ENCODE results near the gene PCGF1.

Gene PCGF1

GRCh38 chr2:74507145-74507925 lies at the start of gene PCGF1:
TSS of gene PCGF1 (minus strand) at chr2:74507695. CDS start at chr2:74507668, 27 bp downstream.
- TF ChIP-seq ARNTL (CRISPR knock-in tag; IDR thresholded peaks at IDR 0.05; ENCODE audit: borderline replicate concordance, low read depth): peak; percentile 92
- no peak for TF ChIP-seq ZNF565 (CRISPR knock-in tag; conservative IDR thresholded peaks at IDR 0.05; ENCODE audit: low read depth)
- ATAC-seq: peak; percentile 93

- ATAC-seq: no peak
- no peak for TF ChIP-seq CSRNP3 (CRISPR knock-in tag; IDR thresholded peaks at IDR 0.05)
- TF ChIP-seq ISL1 (CRISPR knock-in tag; IDR thresholded peaks at IDR 0.05): no peak
- no peak for TF ChIP-seq ZC3H10 (CRISPR knock-in tag; IDR thresholded peaks at IDR 0.05)
- TF ChIP-seq BACH2 (CRISPR knock-in tag; IDR thresholded peaks at IDR 0.05; ENCODE audit: borderline replicate concordance): no peak
- TF ChIP-seq ZFP3 (CRISPR knock-in tag; IDR thresholded peaks at IDR 0.05): no peak
- TF ChIP-seq TCF4 (CRISPR knock-in tag; IDR thresholded peaks at IDR 0.05; ENCODE audit: borderline replicate concordance): no peak
- TF ChIP-seq SNAI2 (CRISPR knock-in tag; IDR thresholded peaks at IDR 0.05): no peak
- TF ChIP-seq POU6F1 (CRISPR knock-in tag; IDR thresholded peaks at IDR 0.05; ENCODE audit: borderline replicate concordance, low read depth): no peak
- TF ChIP-seq ARNTL (CRISPR knock-in tag; IDR thresholded peaks at IDR 0.05; ENCODE audit: borderline replicate concordance, low read depth): no peak
- TF ChIP-seq ESRRG (CRISPR knock-in tag; IDR thresholded peaks at IDR 0.05): no peak
- TF ChIP-seq GLIS3 (CRISPR knock-in tag; IDR thresholded peaks at IDR 0.05): no peak
Measured at GRCh38 chr2:74556831-74557370, 49.4 kb upstream of the PCGF1 start.

GRCh38 chr2:74556159-74556558 lies 48.7 kb upstream of the PCGF1 start:
- ATAC-seq: no peak
- TF ChIP-seq ZNF8 (CRISPR knock-in tag; IDR thresholded peaks at IDR 0.05) (no peak), TOX (CRISPR knock-in tag; IDR thresholded peaks at IDR 0.05; ENCODE audit: borderline replicate concordance) (no peak), RARB (CRISPR knock-in tag; IDR thresholded peaks at IDR 0.05) (no peak), CSDC2 (CRISPR knock-in tag; IDR thresholded peaks at IDR 0.05) (no peak), TSHZ2 (CRISPR knock-in tag; IDR thresholded peaks at IDR 0.05) (no peak), CSRNP3 (CRISPR knock-in tag; IDR thresholded peaks at IDR 0.05) (no peak), PATZ1 (CRISPR knock-in tag; IDR thresholded peaks at IDR 0.05; ENCODE audit: borderline replicate concordance) (no peak), PPARA (CRISPR knock-in tag; IDR thresholded peaks at IDR 0.05; ENCODE audit: borderline replicate concordance) (no peak), ZNF565 (CRISPR knock-in tag; conservative IDR thresholded peaks at IDR 0.05; ENCODE audit: low read depth) (no peak), TCF4 (CRISPR knock-in tag; IDR thresholded peaks at IDR 0.05; ENCODE audit: borderline replicate concordance) (no peak), CREB5 (CRISPR knock-in tag; IDR thresholded peaks at IDR 0.05; ENCODE audit: low read depth) (no peak), ISL1 (CRISPR knock-in tag; IDR thresholded peaks at IDR 0.05) (no peak), OSR1 (CRISPR knock-in tag; IDR thresholded peaks at IDR 0.05) (no peak)

Measured in SK-N-SH treated with all-trans-retinoic acid at 6 μM for 48 hours (cell line).